Lower leg skin (tissue), 3 donors: ENCODE data around the gene DNAH9.

Experiments used
- POLR2A ChIP-seq, 2 donors: fragments of 450-650 bp; IDR thresholded peaks; one replicate each; pipeline ENCODE4 v1.6.1; 2016 to 2017; ENCODE audit warnings: antibody characterized with exemption in 2 of 2, mild to moderate bottlenecking in 1 of 2, moderate library complexity in 1 of 2
- TF ChIP-seq, protein P1 (sequence below), 3 donors: fragments of 450-650 bp; IDR thresholded peaks; one replicate each; pipeline ENCODE4 v1.5.1; 2016; ENCODE audit warnings: antibody characterized with exemption in 3 of 3, mild to moderate bottlenecking in 3 of 3, moderate library complexity in 2 of 3

DNA sequence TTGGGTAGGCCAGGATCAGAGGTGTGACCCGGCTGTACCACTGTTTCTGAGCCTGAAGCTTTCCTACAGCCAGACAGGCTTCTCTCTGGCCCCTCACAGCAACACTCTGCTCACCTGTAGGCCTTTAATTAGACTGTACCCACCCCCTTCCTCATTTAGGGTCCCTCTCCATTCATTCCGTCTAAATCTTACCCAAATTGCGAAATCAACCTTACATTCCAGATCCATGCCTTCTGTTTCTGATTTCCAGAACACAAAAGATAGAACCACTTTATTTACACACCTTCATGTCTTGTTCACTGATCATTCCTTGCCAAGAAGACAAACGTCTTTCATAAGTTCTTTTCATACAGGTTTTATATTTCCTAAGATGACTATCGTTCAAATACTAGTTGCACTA, 238.2 kb downstream of the DNAH9 start:
- TF ChIP-seq, protein P1, sequence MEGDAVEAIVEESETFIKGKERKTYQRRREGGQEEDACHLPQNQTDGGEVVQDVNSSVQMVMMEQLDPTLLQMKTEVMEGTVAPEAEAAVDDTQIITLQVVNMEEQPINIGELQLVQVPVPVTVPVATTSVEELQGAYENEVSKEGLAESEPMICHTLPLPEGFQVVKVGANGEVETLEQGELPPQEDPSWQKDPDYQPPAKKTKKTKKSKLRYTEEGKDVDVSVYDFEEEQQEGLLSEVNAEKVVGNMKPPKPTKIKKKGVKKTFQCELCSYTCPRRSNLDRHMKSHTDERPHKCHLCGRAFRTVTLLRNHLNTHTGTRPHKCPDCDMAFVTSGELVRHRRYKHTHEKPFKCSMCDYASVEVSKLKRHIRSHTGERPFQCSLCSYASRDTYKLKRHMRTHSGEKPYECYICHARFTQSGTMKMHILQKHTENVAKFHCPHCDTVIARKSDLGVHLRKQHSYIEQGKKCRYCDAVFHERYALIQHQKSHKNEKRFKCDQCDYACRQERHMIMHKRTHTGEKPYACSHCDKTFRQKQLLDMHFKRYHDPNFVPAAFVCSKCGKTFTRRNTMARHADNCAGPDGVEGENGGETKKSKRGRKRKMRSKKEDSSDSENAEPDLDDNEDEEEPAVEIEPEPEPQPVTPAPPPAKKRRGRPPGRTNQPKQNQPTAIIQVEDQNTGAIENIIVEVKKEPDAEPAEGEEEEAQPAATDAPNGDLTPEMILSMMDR (IDR thresholded peaks at IDR 0.05), result no peak
- no peak for TF ChIP-seq POLR2A (IDR thresholded peaks at IDR 0.05)
